ENCODE data around the gene NANS.
"Not testable (repeated sequence)": the region's sequence is repeated elsewhere in the genome, so short reads cannot be mapped to it uniquely, and the experiment has no call there.

Gene NANS

DNA sequence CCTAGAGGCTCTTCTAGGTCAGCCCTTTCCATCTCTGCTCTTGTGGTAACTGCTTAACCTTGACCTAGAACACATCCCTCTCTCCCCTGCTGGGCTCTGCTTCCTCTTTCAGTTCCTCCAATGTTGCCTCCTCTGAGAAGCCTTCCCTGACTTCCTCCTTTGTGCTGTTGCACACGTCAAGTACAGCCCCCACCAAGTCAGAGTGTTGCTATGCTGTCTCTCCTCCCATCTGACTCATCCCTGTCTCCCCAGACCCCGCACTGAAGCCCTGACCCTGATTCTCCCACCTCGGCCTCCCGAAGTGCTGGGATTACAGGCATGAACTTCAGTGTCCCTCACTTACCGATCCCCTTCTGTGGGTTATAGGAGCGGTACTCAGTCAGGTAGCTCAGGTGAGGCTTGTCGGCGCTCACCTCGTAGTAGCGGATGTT lies 72.9 kb downstream of the NANS start:
- H3K4me1 ChIP-seq (ENCODE audit: control insufficient read depth, insufficient read depth, low read length), result peaks cover 7% of the 10 kb centered on the region
- H3K4me3 ChIP-seq (ENCODE audit: insufficient read depth, low read depth, low read length), result no peak overlapping the region
- H3K27ac ChIP-seq (ENCODE audit: insufficient read depth, low read depth, low read length, poor library complexity, severe bottlenecking), result no peak overlapping the region
- no peaks in the 10 kb centered on the region for H3K27me3 ChIP-seq (ENCODE audit: control insufficient read depth, insufficient read depth, low read length, poor library complexity, severe bottlenecking)
- no peaks in the 10 kb centered on the region for H3K36me3 ChIP-seq (ENCODE audit: control insufficient read depth, insufficient read depth, low read length)
- WGBS, 2 experiments, result 88 to 92% methylated on average over 10 of the region's 10 CpGs
- H3K9me3 ChIP-seq (ENCODE audit: control insufficient read depth, low read length), result no peaks in the 10 kb centered on the region

DNA sequence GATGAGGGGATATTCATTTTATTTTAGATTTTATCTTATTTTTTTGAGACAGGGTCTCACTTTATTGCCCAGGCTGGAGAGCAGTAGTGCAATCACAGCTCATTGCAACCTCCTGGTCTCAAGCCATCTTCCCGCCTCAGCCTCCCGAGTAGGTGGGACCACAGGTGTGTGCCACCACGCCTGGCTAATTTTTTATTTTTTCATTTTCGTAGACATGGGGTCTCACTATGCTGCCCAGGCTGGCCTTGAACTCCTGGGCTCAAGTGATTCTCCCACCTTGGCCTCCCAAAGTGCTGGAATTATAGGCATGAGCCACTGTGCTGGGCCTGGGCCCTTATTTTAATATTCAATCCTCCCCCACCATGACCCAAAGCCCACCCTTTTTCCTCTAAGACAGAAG lies 73.5 kb downstream of the NANS start:
- H3K9me3 ChIP-seq (ENCODE audit: control insufficient read depth, low read length); H3K4me3 ChIP-seq (ENCODE audit: insufficient read depth, low read depth, low read length); H3K27ac ChIP-seq (ENCODE audit: insufficient read depth, low read depth, low read length, poor library complexity, severe bottlenecking); H3K36me3 ChIP-seq (ENCODE audit: control insufficient read depth, insufficient read depth, low read length); H3K27me3 ChIP-seq (ENCODE audit: control insufficient read depth, insufficient read depth, low read length, poor library complexity, severe bottlenecking); H3K4me1 ChIP-seq (ENCODE audit: control insufficient read depth, insufficient read depth, low read length): not testable (repeated sequence)
- WGBS, 2 experiments, result 95 to 96% methylated on average over 4 of the region's 4 CpGs

GRCh38 chr9:98130576-98131228 lies 74.2 kb downstream of the NANS start:
- Histone ChIP-seq H3K4me3 (ENCODE audit: insufficient read depth, low read depth, low read length) (no peak overlapping the region), H3K4me1 (ENCODE audit: control insufficient read depth, insufficient read depth, low read length) (peaks cover 7% of the 10 kb centered on the region)
- 93 to 95% methylated on average over 13 of the region's 13 CpGs for WGBS, 2 experiments

DNA sequence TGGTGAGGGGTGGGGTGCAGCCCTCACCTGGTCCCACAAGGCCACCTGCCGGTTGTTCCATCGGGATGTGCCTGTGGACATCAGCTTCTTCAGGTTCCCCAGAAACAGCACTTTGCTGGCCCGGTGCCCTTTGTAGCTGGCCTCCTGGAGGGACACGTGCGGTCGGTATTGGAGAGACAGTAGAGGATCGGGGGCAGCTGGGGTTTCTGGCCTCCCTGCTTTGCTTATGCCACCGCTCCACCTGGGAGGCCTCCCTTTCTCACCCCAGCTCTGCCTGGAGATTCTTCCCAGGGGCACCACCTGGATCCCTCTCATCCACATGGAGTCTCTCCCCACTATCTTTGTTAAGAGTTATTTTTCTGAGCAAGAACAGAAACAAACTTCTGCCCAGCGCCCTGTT lies 75.6 kb downstream of the NANS start:
- H3K9me3 ChIP-seq (ENCODE audit: control insufficient read depth, low read length), result no peaks in the 10 kb centered on the region
- WGBS, 2 experiments, result 91 to 92% methylated on average over 9 of the region's 9 CpGs
- no peak overlapping the region for H3K4me3 ChIP-seq (ENCODE audit: insufficient read depth, low read depth, low read length)
- no peaks in the 10 kb centered on the region for H3K27me3 ChIP-seq (ENCODE audit: control insufficient read depth, insufficient read depth, low read length, poor library complexity, severe bottlenecking)
- peaks cover 7% of the 10 kb centered on the region for H3K4me1 ChIP-seq (ENCODE audit: control insufficient read depth, insufficient read depth, low read length)
- no peak overlapping the region for H3K27ac ChIP-seq (ENCODE audit: insufficient read depth, low read depth, low read length, poor library complexity, severe bottlenecking)
- no peaks in the 10 kb centered on the region for H3K36me3 ChIP-seq (ENCODE audit: control insufficient read depth, insufficient read depth, low read length)

More at GRCh38 chr9:98130576-98131228, 74.2 kb downstream of the NANS start:
- no peak overlapping the region for H3K27ac ChIP-seq (ENCODE audit: insufficient read depth, low read depth, low read length, poor library complexity, severe bottlenecking)
- no peaks in the 10 kb centered on the region for H3K9me3 ChIP-seq (ENCODE audit: control insufficient read depth, low read length)
- H3K27me3 ChIP-seq (ENCODE audit: control insufficient read depth, insufficient read depth, low read length, poor library complexity, severe bottlenecking), result no peaks in the 10 kb centered on the region
- no peaks in the 10 kb centered on the region for H3K36me3 ChIP-seq (ENCODE audit: control insufficient read depth, insufficient read depth, low read length)

All from ectodermal cell (in vitro differentiated cells).